ENCODE data around the gene POLR2L.

DNA sequence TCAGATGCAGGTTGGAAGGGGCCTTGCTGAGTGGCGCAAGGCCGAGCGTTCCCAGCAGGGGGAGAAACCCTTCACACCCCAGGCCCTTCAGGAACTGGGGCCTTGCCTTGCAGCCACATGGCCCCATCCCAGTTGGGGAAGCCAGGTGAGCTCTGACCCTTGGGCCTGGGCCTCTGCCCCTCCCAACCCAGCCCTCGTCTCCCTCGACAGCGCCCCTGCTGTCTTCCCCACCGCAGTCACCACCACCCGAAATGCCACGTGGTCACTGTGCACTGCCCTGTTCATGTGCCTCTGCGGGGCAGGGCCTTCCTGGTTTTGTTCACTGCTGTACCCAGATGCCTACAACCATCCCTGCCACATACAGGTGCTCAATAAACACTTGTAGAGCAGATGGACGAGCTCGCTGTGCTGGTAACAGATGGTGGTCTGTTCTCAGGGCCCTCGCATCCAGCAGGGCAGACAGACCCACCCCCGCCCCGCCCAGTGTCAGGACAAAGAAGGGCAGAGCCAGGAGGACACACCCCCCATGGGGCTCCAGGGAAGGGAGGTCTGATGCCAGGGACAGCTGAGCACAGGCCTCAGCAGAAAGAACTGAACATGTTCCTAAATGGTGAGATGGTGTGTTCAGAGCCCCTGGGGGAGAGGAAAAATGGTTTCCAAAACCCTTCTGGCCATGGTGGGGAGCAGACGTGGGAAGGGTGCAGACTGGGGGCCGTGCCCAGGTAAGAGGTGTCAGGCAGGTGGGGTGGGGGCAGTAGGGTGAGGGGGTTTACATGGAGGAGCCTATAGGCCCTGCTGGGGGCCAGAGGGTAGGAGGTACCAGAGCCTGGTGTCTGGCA, 3.7 kb downstream of the POLR2L start:
- TF ChIP-seq POLR2A (IDR thresholded peaks at IDR 0.05) (no peak), EP300 (IDR thresholded peaks at IDR 0.05) (no peak)
- TF ChIP-seq, protein P1, sequence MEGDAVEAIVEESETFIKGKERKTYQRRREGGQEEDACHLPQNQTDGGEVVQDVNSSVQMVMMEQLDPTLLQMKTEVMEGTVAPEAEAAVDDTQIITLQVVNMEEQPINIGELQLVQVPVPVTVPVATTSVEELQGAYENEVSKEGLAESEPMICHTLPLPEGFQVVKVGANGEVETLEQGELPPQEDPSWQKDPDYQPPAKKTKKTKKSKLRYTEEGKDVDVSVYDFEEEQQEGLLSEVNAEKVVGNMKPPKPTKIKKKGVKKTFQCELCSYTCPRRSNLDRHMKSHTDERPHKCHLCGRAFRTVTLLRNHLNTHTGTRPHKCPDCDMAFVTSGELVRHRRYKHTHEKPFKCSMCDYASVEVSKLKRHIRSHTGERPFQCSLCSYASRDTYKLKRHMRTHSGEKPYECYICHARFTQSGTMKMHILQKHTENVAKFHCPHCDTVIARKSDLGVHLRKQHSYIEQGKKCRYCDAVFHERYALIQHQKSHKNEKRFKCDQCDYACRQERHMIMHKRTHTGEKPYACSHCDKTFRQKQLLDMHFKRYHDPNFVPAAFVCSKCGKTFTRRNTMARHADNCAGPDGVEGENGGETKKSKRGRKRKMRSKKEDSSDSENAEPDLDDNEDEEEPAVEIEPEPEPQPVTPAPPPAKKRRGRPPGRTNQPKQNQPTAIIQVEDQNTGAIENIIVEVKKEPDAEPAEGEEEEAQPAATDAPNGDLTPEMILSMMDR (IDR thresholded peaks at IDR 0.05): no peak
